Right lobe of liver (tissue), 6 donors: ENCODE data around the gene GSTO2. TPM values are rescaled to one million over a fixed set of nuclear protein-coding genes. Genes with fewer than 3 reads are reported as not detected.

Source experiments
- ATAC-seq, 4 donors: fragments of 200-7000 bp; cut with Tn5 transposase; one replicate each; pipeline ENCODE4 v1.9.1; 2020; ENCODE audit warnings: mild to moderate bottlenecking in 4 of 4, moderate library complexity in 4 of 4
- DNase-seq, 3 donors: peaks; one replicate each; pipeline ENCODE4 v3.0.0-alpha.2; 2020
- H3K27ac ChIP-seq, 3 donors: fragments of 200-600 bp; one replicate each; pipeline ENCODE4 v1.8.0; 2022
- H3K27me3 ChIP-seq, 2 donors: fragments of 200-600 bp; one replicate each; pipeline ENCODE4 v1.8.0; 2022
- H3K36me3 ChIP-seq, 4 donors: fragments of 200-600 bp; sonication (generic) in 1 of 4; one replicate each; pipeline versions ENCODE4 v1.5.1 to v1.8.0; 2017 to 2022; ENCODE audit warnings: control low read depth in 1 of 4
- H3K4me1 ChIP-seq, 4 donors: fragments of 200-600 bp; sonication (generic) in 1 of 4; one replicate each; pipeline versions ENCODE4 v1.5.1 to v1.8.0; 2017 to 2022; ENCODE audit warnings: control low read depth in 1 of 4
- H3K4me3 ChIP-seq, 3 donors: fragments of 200-600 bp; one replicate each; pipeline ENCODE4 v1.8.0; 2022
- H3K9me3 ChIP-seq, 4 donors: fragments of 200-600 bp; sonication (generic) in 1 of 4; one replicate each; pipeline versions ENCODE4 v1.5.1 to v1.8.0; 2017 to 2022; ENCODE audit warnings: control low read depth in 1 of 4
- CTCF ChIP-seq, 4 donors: fragments of 200-600 bp in 3 of 4; fragments of 450-650 bp in 1 of 4; IDR thresholded peaks; one replicate each; pipeline versions ENCODE4 v1.5.1 to v1.8.0; 2016 to 2022; ENCODE audit warnings: antibody characterized with exemption in 4 of 4, mild to moderate bottlenecking in 2 of 4
- POLR2A ChIP-seq: fragments of 450-650 bp; IDR thresholded peaks from one replicate; pipeline ENCODE4 v1.6.1; 2017; ENCODE audit warnings: antibody characterized with exemption, mild to moderate bottlenecking
- WGBS: methylation state at CpG from one replicate; pipeline ENCODE4 v1.1.6; 2018; ENCODE audit warnings: low coverage, low lambda C conversion rate; ENCODE audit not compliant: insufficient coverage; ENCODE audit errors: missing lambda C conversion rate; 5-methylcytosine and 5-hydroxymethylcytosine counted together
- intact Hi-C, 2 donors: fragments of 100-400 bp; cut with DNase I; formaldehyde crosslinking; loops; one replicate each; pipeline versions ENCODE4 v1.11.2 to v1.14.1; 2022
- total RNA-seq, 6 experiments: library from RNA; depleted of rRNA in 2 of 6; stranded (reverse); fragments of >200 nt in 2 of 6; fragmentation: NEBNext Ultra II Directional in 3 of 6; extraction: Animal tissue kit (Norgen Biotek cat#: 25700) in 3 of 6; gene quantifications; one replicate each; pipeline versions ENCODE4 v1.1.0 to v1.2.4, GENCODE V29; 2016 to 2023
- donor health status: DM: no; HTN: yes; CAD: no.
- donor health status: DM: no; HTN: no; CAD: no.
- donor health status: DM: no; HTN: no; CAD: no.
- donor health status: DM: no; HTN: yes; CAD: no.
- donor health status: DM: no; HTN: yes; CAD: no.

Gene GSTO2
- total RNA-seq, 6 experiments from 2014 or later: 1.4 to 5.3 (median 2.8) TPM

DNA sequence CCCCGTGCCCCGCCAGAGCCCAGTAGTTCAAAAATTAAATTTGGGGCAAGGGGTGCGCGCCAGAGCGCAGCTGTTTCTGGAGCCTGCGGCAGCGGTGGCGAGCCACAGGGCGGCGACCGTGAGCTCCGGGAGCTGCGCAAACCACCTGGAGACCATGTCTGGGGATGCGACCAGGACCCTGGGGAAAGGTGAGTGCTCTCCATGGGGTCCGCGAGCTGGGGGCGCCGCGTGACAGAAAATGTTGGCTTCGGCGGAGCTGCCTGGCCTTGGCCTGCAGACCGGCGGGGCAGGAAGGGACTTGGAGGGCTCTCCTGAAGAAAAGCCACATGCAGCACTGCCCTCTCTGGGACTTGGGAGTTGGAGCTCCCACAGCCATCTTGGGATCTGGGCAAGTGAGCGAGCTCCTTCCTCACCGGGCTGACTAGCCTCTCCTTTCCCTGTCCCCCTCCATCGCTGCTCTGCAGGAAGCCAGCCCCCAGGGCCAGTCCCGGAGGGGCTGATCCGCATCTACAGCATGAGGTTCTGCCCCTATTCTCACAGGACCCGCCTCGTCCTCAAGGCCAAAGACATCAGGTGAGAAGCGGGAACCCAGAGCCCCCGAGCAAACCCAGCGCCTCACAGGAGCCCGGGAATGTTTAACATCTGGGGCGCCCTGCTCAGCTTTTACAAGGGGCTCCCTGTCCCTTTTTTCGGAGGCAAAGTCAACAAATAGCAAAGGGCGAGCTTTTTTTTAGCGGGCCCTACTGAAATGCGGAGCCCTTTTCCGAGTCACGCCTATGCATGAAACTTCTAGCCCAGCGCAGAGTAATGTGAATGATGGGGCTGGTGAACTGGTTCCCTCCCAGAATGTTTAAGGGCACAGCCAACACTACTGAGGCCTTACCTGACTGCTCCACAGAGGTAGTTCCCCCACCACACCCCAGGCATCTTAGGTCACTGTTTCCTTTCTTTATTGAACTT is 6.1 kb downstream of the GSTO2 start:
- intact Hi-C loops: no loop called here
- no peaks in the 10 kb centered on the region for H3K27me3 ChIP-seq

GRCh38 chr10:104276192-104276591 is 7.2 kb downstream of the GSTO2 start:
- intact Hi-C loops: no loop called here
- H3K9me3 ChIP-seq: no peaks in the 10 kb centered on the region
- 75% methylated on average over 1 of the region's 1 CpG for WGBS
- H3K27me3 ChIP-seq: no peaks in the 10 kb centered on the region
- DNase-seq (no peak), ATAC-seq (no peak)
- H3K4me3 ChIP-seq: no peak overlapping the region
- H3K27ac ChIP-seq: no peak overlapping the region
- H3K4me1 ChIP-seq: peaks cover 0 to 9% (median 2%) of the 10 kb centered on the region in 4 donors
- no peaks in the 10 kb centered on the region for H3K36me3 ChIP-seq
- TF ChIP-seq POLR2A: no peak
- TF ChIP-seq CTCF (IDR thresholded peaks at IDR 0.05): no peak

More for the DNA sequence above, 6.1 kb downstream of the GSTO2 start:
- H3K27ac ChIP-seq: no peak overlapping the region
- 30% methylated on average over 16 of the region's 42 CpGs for WGBS
- no peak for TF ChIP-seq POLR2A
- peak; percentile 68 to 87 (median 83) for TF ChIP-seq CTCF (IDR thresholded peaks at IDR 0.05)
- ATAC-seq (peak; percentile 92 to 96 (median 92)), DNase-seq (peak; percentile 55 to 67 (median 59))
- no peaks in the 10 kb centered on the region for H3K36me3 ChIP-seq
- peaks cover 0 to 9% (median 2%) of the 10 kb centered on the region in 4 donors for H3K4me1 ChIP-seq
- no peaks in the 10 kb centered on the region for H3K9me3 ChIP-seq
- H3K4me3 ChIP-seq: peak overlapping the region; percentile 10 to 55 (median 17)

GRCh38 chr10:104277785-104278184 is 8.8 kb downstream of the GSTO2 start:
- Histone ChIP-seq H3K4me3 (no peak overlapping the region), H3K9me3 (no peaks in the 10 kb centered on the region), H3K27me3 (no peaks in the 10 kb centered on the region), H3K4me1 (peaks cover 0 to 9% (median 2%) of the 10 kb centered on the region in 4 donors), H3K27ac (no peak overlapping the region), H3K36me3 (no peaks in the 10 kb centered on the region)
- ATAC-seq (no peak), DNase-seq (no peak)
- intact Hi-C loops: no loop called here
- 69% methylated on average over 2 of the region's 2 CpGs for WGBS
- no peak for TF ChIP-seq POLR2A
- no peak for TF ChIP-seq CTCF (IDR thresholded peaks at IDR 0.05)

GRCh38 chr10:104279550-104280259 is 10.7 kb downstream of the GSTO2 start:
- TF ChIP-seq POLR2A: no peak
- no peak for TF ChIP-seq CTCF (IDR thresholded peaks at IDR 0.05)
- no peak for ATAC-seq
- intact Hi-C loops: no loop called here

More at GRCh38 chr10:104279550-104280259, 10.7 kb downstream of the GSTO2 start:
- DNase-seq: no peak
- no peaks in the 10 kb centered on the region for H3K27me3 ChIP-seq
- no peaks in the 10 kb centered on the region for H3K36me3 ChIP-seq
- no peak overlapping the region for H3K4me3 ChIP-seq
- 62% methylated on average over 2 of the region's 3 CpGs for WGBS
- H3K9me3 ChIP-seq: no peaks in the 10 kb centered on the region
- no peak overlapping the region for H3K27ac ChIP-seq
- peaks cover 0 to 4% (median under 1%) of the 10 kb centered on the region in 4 donors for H3K4me1 ChIP-seq
